Iris pigment epithelial cell (primary cell): ENCODE data around the gene MEAK7.

Experiments used
- DNase-seq: peaks from one replicate; pipeline ENCODE4 v3.0.0-alpha.2; 2011; ENCODE audit warnings: low read depth

Gene MEAK7

DNA sequence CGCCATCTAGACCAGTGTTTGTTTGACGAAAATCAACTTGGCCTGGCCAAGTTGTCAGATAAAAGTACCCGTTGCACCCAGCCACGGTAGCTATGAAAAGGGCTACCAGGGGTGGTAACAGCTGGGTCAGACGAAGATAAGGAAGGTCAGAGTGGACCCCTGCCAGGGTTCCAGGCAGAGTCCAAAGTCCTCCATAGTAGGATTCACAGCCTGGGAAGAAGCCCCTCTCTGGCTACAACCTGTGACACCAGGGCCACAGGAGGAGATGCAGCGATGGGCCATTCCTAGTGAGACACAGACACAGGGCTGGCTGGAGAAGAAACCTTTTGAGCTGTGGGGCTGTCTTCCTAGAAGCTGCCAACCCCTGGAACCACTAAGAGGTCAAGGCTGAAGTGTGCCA is 39.3 kb downstream of the MEAK7 start:
- no peak for DNase-seq

DNA sequence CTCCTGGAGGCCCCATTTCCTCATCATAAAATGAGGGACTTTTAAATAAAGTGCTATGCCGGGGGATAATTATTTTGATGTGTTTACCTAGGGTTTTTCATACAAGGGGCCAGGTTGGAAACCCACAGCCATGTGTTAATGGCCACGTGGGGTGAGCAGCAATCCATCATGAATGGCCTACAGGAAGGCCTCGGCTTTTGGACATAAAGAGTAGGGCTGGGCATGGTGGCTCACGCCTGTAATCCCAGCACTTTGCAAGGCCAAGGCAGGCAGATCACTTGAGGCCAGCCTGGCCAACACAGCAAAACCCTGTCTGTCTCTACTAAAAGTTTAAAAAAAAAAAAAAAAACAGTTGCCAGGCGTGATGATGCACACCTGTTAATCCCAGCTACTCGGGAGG is 40.3 kb downstream of the MEAK7 start:
- no peak for DNase-seq

DNA sequence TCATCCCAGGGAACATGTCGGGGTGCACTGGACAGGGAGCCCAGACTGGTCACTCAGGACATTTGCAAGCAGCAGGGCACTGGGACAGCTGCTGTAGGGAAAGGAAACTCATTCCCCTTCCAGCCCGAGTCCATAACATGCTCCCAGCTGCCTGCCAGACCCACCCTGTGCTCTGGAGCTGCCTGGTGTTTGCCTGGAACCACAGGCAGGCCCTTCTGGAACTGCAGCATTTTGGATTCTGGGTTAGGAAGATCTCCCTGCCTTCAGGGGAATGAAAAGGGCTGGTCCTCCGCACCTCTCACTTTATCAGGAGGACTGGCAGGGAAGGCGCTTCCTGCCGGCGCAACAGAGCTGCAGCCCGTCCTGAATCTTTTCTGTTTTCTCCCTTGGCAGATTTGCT is 41.2 kb downstream of the MEAK7 start:
- DNase-seq: no peak

DNA sequence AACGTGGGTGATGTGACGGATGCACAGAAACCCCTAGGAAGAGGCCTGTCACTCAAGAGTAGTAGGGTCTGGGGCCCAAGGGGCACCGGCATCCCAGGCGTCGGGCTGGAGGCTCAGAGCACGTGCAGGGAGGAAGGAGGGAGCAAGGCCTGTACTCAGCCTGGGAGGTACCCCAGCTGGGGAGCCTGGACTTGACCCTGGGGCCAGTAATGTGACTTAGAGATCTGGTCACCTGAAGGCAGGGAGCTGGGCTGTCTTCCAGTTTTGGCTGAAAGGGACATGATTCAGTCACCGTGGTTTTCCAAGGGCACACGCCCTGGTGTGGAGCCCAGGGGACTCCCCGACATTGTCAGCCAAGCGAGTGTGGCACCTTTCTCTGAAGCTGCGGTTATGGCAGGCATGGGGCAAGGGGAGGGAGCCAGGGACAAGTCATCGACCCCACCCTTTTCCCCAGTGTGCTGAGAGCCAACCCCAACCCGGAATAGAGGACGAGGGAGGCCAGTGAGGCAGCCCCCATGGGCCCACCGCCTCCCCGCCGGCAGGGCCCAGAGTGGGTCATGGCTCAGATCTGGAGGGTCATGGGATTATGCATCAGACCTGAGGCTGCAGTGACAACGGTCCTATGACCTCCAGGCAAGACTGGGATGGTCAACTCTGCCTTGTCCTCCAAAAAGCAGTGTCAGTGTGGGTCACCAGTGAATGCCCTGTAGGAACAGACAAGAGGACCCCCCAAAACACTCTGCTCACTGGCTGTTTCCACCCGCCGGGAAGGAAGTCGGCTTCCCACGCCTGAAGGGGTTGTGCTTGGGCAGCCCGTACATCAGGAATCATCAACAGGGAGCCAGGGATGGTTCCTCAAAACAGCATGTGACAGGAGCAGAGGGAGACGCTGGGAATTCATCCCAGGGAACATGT is 41.9 kb downstream of the MEAK7 start:
- DNase-seq: no peak

DNA sequence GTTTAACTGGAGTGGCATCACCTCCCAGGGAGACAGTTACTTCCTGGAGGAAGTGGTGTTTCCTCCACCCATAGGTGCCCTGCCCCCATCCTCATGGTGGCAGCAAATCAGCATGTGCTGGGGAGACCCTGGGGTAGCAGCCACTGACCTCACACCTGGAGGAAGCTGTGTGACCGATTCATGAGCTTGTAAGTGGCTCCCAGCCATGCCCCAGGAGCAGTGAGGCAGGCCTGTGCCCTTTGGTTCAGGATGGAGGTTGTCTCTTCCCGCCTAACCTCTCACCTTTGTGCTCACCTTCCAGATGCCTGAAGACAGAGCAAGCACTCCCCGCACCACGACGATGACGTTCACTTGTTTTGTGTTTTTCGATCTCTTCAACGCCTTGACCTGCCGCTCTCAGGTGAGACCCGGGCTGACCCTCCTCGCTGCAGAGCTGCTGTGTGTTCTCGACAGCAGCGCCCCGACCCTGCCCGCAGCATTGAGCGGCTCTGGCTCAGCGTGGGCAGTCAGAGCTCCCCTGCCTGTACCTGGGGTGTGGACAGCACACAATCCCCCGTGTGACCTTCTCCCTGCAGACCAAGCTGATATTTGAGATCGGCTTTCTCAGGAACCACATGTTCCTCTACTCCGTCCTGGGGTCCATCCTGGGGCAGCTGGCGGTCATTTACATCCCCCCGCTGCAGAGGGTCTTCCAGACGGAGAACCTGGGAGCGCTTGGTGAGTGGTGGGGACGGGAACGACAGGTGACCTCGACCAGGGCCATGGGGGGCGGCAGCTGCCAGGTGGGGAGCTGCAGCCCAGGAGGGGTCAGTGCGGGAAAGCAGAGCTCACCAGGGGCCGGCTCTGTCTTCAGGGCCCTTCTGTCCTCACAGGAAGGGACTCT is 42.8 kb downstream of the MEAK7 start:
- DNase-seq: no peak

DNA sequence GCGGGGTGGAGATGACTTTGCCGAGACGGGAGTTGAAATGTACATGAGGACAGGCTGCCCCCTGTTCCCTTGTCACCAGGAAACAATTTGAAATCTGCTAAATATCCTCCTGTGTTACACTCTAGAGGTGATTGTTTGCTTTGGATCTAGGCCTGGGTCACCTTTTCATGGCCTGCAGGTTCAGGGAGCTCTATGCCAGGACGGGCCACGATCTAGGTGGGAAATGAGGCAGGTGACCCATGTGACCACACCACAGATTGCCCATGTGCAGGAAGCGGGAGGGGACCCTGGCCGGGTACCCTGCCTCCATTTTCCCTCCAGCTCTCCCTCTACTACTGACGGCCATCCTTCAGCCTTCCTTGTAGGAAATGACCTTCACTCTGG is 43.4 kb downstream of the MEAK7 start:
- DNase-seq: no peak

DNA sequence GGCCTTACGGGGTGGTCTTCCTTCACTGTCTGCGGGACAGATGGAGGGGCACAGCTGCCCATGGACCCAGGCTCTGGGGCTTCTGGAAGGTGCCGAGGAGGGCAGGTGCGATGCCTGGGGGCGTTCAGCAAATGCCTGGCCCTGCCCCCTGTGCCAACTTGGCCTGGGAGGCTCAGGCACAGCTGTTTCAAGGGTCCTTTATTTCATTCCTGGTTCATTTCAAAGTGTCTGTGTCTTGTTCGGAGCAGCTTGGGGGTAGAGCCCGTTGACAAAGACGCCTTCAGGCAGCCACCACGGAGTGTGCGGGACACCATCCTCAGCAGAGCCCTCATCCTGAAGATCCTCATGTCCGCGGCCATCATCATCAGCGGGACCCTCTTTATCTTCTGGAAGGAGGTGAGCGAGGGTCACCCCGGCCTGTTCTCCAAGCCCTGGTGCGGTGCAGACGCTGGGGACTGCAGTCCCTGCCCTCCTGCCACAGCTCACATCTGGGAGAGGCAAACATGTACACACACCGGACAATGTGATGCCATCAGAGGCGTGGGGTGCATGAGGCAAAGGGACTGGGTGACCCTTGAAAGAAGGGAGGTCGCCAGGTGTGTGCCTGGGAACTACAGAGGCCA is 43.9 kb downstream of the MEAK7 start:
- DNase-seq: no peak

DNA sequence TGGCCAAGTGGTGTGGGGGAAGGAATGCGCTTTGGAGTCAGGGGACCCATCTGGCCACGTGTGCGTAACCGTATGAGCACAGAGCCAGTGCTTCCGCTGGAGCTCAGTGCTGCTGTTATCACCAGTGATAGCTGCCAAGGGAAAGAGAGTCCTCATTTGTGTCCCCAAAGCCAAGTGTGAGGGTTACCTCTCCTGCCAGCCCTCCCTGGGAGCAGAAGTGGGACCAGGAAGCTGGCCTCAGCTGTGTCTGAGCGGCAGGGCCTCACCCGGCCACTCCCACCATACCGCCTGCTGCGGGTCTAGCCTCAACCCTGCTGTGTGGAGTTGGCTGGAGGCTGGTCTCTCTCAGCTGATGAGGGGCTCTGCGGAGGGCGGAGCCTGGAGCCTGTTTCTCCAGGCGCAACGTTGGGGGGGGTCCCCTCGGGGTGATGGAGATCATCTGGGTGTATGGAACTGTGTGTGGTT is 44.5 kb downstream of the MEAK7 start:
- DNase-seq: no peak

DNA sequence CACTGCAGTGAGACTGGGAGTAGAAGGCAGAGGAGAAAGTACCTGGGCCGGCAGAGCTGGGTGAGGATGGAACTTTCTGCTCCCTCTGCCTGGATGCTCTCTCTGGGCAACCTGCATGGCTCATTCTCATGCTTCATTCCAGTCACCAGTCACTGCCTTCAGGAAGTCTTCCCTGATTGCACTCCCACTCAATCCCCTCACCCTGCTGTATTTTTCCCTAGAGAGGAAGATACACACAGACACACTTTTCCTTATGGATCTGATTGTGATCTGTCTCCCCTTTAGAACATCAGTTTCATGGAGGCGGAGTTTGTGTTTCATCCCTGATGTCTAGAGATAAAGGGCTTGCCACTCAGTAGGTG is 44.9 kb downstream of the MEAK7 start:
- no peak for DNase-seq

DNA sequence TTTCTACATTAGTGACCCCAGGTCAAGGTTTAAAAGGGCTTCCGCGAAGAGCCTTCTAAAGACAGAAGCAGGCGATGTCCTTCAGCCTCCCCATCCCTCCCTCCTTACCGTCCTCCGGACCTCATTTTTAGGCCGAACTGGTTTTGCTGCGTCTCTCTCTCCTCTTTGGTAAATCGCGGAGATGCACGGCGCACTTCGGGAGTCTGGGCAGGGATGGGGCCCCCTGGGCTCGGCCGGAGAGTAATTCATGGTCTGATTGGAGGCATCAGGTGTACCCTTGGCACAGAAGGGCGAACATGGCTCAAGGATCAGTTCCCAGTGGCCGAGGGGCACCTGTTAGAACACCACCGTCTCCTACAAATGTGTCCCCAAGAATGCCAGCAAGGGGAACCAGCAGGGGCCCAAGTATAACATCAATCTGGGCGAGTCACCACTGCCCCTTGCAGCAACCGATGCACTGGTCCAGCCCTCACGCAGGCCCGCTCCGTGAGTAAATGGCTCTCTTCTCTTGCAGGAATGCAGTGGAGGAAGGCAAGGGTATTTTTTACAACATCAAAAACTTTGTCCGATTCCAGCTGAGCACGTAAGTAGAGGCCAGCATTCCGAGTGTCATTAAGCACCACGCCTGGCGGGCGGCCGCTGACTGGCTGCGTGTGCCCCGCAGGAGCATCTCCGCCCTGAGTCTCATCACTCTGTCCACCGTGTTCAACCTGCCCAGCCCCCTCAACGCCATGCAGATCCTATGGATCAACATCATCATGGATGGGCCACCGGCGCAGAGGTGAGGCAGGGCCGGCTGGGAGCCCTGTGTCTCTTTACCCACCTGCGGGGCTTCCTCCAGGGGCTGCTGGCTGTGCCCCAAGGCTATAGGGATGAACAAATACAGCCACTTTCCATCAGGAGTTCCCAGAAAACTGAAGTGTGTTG is 45.6 kb downstream of the MEAK7 start:
- DNase-seq: no peak

DNA sequence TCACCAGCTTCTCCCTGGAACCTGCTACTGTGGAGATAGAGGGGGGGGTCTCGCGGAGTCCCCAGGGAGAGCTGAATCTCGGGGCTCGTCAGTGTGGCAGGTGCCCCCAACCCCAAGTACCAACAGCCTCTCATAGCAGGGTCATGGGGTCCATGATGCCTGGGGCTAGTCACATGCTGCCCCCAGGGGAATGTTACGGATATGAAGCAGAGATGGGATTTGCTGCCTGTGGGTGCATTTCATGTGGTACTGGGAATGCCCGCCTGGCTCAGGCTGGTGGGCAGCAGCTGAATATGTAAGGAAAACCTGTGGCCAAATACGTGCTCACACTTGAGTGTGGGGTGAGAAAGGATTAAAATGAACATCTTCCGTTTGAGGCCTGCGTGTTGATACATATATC is 49.4 kb downstream of the MEAK7 start:
- DNase-seq: no peak
